A673 (cell line): ENCODE data around the gene ACSL5. TPM values are rescaled to one million over a fixed set of nuclear protein-coding genes. Genes with fewer than 3 reads are reported as not detected.

ENCODE experiments used
- BruUV-seq: library from RNA; stranded (reverse); fragments of 400-500 nt; replicated peaks from 2 replicates; lab custom pipeline; 2021; lab: Mats Ljungman, UMichigan
- CTCF ChIA-PET: fragments of 300-600 bp; sonication (Branson Sonifier 250); formaldehyde crosslinking; loops from one replicate; lab custom pipeline; 2022; ENCODE audit warnings: antibody characterized with exemption; lab: Charles Lee
- POLR2A ChIA-PET: fragments of 300-600 bp; sonication (Branson Sonifier 250); formaldehyde crosslinking; loops from one replicate; lab custom pipeline; 2022; ENCODE audit warnings: antibody characterized with exemption; ENCODE audit not compliant: low non-redundant PET; lab: Charles Lee
- DNase-seq: peaks from one replicate; pipeline ENCODE4 v3.0.0-alpha.2; 2015; ENCODE audit warnings: low spot score
- H3K27ac ChIP-seq: fragments of 200-600 bp; sonication (generic); 2 replicates; pipeline ENCODE4 v1.5.1; 2016; ENCODE audit warnings: mixed run types, low read depth, mild to moderate bottlenecking, mixed read lengths, antibody characterized with exemption, low read length; ENCODE audit not compliant: poor library complexity, severe bottlenecking
- H3K27me3 ChIP-seq: fragments of 200-600 bp; sonication (generic); replicated peaks from 2 replicates; pipeline ENCODE4 v1.6.1; 2017; ENCODE audit warnings: mixed run types, low read depth, mild to moderate bottlenecking, mixed read lengths, antibody characterized with exemption, low read length; ENCODE audit not compliant: insufficient read depth, poor library complexity
- H3K36me3 ChIP-seq: fragments of 200-600 bp; sonication (generic); 2 replicates; pipeline ENCODE4 v1.6.1; 2016; ENCODE audit warnings: mixed run types, mild to moderate bottlenecking, mixed read lengths, antibody characterized with exemption, low read length; ENCODE audit not compliant: insufficient read depth, poor library complexity, severe bottlenecking
- H3K4me1 ChIP-seq: fragments of 200-600 bp; sonication (generic); 2 replicates; pipeline ENCODE4 v1.6.1; 2017; ENCODE audit warnings: mixed run types, mild to moderate bottlenecking, mixed read lengths, antibody characterized with exemption, low read length; ENCODE audit not compliant: insufficient read depth, poor library complexity, severe bottlenecking
- H3K4me3 ChIP-seq: fragments of 200-600 bp; sonication (generic); 2 replicates; pipeline ENCODE4 v1.5.1; 2016; ENCODE audit warnings: low read depth, mixed run types, mild to moderate bottlenecking, mixed read lengths, low read length; ENCODE audit not compliant: poor library complexity, severe bottlenecking
- H3K9me3 ChIP-seq: fragments of 200-600 bp; sonication (generic); 2 replicates; pipeline ENCODE4 v1.6.1; 2016; ENCODE audit warnings: mixed run types, low read depth, mild to moderate bottlenecking, mixed read lengths, antibody characterized with exemption, low read length; ENCODE audit not compliant: poor library complexity, severe bottlenecking
- CTCF ChIP-seq: fragments of 300-800, 200-600 bp; sonication (generic); conservative IDR thresholded peaks from 2 replicates; pipeline ENCODE4 v1.5.1; 2017; ENCODE audit warnings: low read depth, mild to moderate bottlenecking, antibody characterized with exemption, low read length, moderate library complexity, mixed read lengths
- EZH2 ChIP-seq: fragments of 200-600 bp; sonication (generic); IDR thresholded peaks from 2 replicates; pipeline ENCODE4 v1.6.1; 2017; ENCODE audit warnings: borderline replicate concordance, low read depth, mild to moderate bottlenecking, mixed read lengths, antibody characterized with exemption, low read length; ENCODE audit not compliant: poor library complexity, severe bottlenecking
- intact Hi-C: fragments of 100-400 bp; cut with micrococcal nuclease; formaldehyde crosslinking; loops from one replicate; pipeline ENCODE4 v1.10.0; 2022; ENCODE audit not compliant: unreplicated experiment
- total RNA-seq: library from RNA; stranded (reverse); gene quantifications from 2 replicates; pipeline ENCODE4 v1.2.3, GENCODE V29; 2021

ACSL5 gene
- total RNA-seq, 1 experiment from 2014 or later: 1.0 TPM

DNA sequence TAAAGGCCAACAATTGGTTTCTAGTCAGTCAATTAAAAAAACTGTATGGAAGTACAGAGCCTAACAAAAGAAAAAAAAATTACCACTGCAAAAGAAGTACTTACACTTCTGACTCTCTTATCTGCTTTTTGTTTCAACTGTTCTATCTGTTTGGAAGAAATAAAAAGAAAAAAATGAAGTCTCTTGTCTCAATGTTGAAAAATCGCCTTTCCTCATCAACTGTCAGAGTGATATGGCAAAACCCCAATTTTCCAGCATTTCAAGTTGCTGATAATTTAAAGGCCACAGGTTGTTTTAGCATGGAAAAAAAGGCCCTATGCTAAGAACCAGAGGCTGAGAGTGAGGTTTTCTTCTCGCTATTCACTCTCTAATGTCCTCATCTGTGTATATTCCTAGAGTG is 59.2 kb downstream of the ACSL5 start:
- POLR2A ChIA-PET: no interaction called here
- CTCF ChIA-PET: no interaction called here
- no peaks in the 10 kb centered on the region for H3K9me3 ChIP-seq
- no peak overlapping the region for H3K4me3 ChIP-seq
- H3K4me1 ChIP-seq: no peaks in the 10 kb centered on the region
- no peaks in the 10 kb centered on the region for H3K27me3 ChIP-seq
- no peak for DNase-seq
- no TSS peak for BruUV-seq
- TF ChIP-seq EZH2 (no peak), CTCF (no peak)
- no peak overlapping the region for H3K27ac ChIP-seq
- peaks cover 43% of the 10 kb centered on the region for H3K36me3 ChIP-seq
- intact Hi-C loops: loop anchor here (5.0 to 10.0 kb wide), 2 partner anchors 111 to 288 kb away; no protein-coding TSS in a partner anchor

- intact Hi-C loops: loop anchor here (5.0 to 10.0 kb wide), 2 partner anchors 113 to 290 kb away; no protein-coding TSS in a partner anchor
- TF ChIP-seq CTCF (peak; percentile 61), EZH2 (no peak)
- CTCF ChIA-PET: interaction anchor here (0.5 to 1.5 kb wide), 6 partner anchors 113 to 1516 kb away, joined by 3 to 11 read pairs (median 4); partner anchors contain the start of genes BBIP1 and SHOC2
- POLR2A ChIA-PET: no interaction called here
- Histone ChIP-seq H3K4me1 (no peaks in the 10 kb centered on the region), H3K4me3 (no peak overlapping the region), H3K36me3 (peaks cover 41% of the 10 kb centered on the region), H3K9me3 (no peaks in the 10 kb centered on the region), H3K27me3 (no peaks in the 10 kb centered on the region), H3K27ac (no peak overlapping the region)
- BruUV-seq: no TSS peak
- DNase-seq: peak; percentile 60
Measured at GRCh38 chr10:112434988-112435619, 61.2 kb downstream of the ACSL5 start.

GRCh38 chr10:112438356-112438755 is 64.4 kb downstream of the ACSL5 start:
- H3K36me3 ChIP-seq: peaks cover 22% of the 10 kb centered on the region
- intact Hi-C loops: loop anchor here (10.0 kb wide), 1 partner anchor 294 kb away; no protein-coding TSS in a partner anchor
- CTCF ChIA-PET: no interaction called here

More at GRCh38 chr10:112438356-112438755, 64.4 kb downstream of the ACSL5 start:
- Histone ChIP-seq H3K4me1 (no peaks in the 10 kb centered on the region), H3K9me3 (no peaks in the 10 kb centered on the region), H3K4me3 (no peak overlapping the region), H3K27me3 (no peaks in the 10 kb centered on the region), H3K27ac (no peak overlapping the region)
- no peak for TF ChIP-seq EZH2
- no peak for TF ChIP-seq CTCF
- BruUV-seq: no TSS peak
- POLR2A ChIA-PET: no interaction called here
- DNase-seq: no peak
